HCT116 (cell line): ENCODE measurements around the gene NLRP11.

Source experiments
- CTCF ChIP-seq, 3 experiments: fragments of 200-600 bp in 1 of 3; sonication (generic) in 1 of 3; IDR thresholded peaks in 2 of 3; conservative IDR thresholded peaks in 1 of 3; 2 replicates each; pipeline ENCODE4 v1.5.1; 2012 to 2017; ENCODE audit warnings: low read depth in 2 of 3, low read length in 2 of 3, antibody characterized with exemption in 1 of 3, borderline replicate concordance in 1 of 3, control low read depth in 1 of 3, mild to moderate bottlenecking in 1 of 3, mixed read lengths in 1 of 3, mixed run types in 1 of 3, moderate library complexity in 1 of 3; ENCODE audit not compliant: insufficient read depth in 1 of 3
- POLR2A ChIP-seq: IDR thresholded peaks from 2 replicates; pipeline ENCODE4 v1.7.0; 2011; ENCODE audit warnings: borderline replicate concordance; ENCODE audit not compliant: insufficient read depth, insufficient read length; ENCODE audit errors: extremely low read depth
- POLR2AphosphoS5 ChIP-seq: IDR thresholded peaks from 2 replicates; pipeline ENCODE4 v1.6.1; 2011; ENCODE audit warnings: mild to moderate bottlenecking, low read depth, low read length, moderate library complexity
- TF ChIP-seq, protein P1 (sequence below): IDR thresholded peaks from 2 replicates; pipeline ENCODE4 v1.6.1; 2011; ENCODE audit warnings: mild to moderate bottlenecking, low read length, moderate library complexity; ENCODE audit not compliant: insufficient replicate concordance; ENCODE audit errors: extremely low read depth

DNA sequence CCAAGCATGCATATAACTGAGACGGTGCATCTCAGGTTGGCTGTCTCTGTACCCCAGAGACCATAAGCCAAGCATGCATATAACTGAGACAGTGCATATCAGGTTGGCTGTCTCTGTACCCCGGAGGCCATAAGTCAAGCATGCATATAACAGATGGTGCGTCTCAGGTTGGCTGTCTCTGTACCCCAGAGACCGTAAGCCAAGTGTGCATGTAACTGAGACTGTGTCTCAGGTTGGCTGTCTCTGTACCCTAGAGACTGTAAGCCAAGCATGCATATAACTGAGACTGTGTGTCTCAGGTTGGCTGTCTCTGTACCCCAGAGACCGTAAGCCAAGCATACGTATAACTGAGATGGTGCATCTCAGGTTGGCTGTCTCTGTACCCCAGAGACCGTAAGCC is 35.3 kb upstream of the NLRP11 start:
- TF ChIP-seq CTCF (IDR thresholded peaks at IDR 0.05 in 2 of 3, conservative IDR thresholded peaks at IDR 0.05 in 1 of 3; ENCODE audit: borderline replicate concordance in 1 of 3, insufficient read depth in 1 of 3, low read depth in 2 of 3, low read length in 2 of 3) (no peak), POLR2AphosphoS5 (no peak), POLR2A (no peak)
- TF ChIP-seq, protein P1, sequence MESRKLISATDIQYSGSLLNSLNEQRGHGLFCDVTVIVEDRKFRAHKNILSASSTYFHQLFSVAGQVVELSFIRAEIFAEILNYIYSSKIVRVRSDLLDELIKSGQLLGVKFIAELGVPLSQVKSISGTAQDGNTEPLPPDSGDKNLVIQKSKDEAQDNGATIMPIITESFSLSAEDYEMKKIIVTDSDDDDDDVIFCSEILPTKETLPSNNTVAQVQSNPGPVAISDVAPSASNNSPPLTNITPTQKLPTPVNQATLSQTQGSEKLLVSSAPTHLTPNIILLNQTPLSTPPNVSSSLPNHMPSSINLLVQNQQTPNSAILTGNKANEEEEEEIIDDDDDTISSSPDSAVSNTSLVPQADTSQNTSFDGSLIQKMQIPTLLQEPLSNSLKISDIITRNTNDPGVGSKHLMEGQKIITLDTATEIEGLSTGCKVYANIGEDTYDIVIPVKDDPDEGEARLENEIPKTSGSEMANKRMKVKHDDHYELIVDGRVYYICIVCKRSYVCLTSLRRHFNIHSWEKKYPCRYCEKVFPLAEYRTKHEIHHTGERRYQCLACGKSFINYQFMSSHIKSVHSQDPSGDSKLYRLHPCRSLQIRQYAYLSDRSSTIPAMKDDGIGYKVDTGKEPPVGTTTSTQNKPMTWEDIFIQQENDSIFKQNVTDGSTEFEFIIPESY, result no peak
